Embryonic facial prominence (tissue), 1 donor: ENCODE measurements around the gene NUTM2D.
"Not testable (repeated sequence)": the region's sequence is repeated elsewhere in the genome, so short reads cannot be mapped to it uniquely, and the experiment has no call there.

Experiments
- DNase-seq: peaks from one replicate; pipeline ENCODE4 v3.0.0-alpha.2; 2016; ENCODE audit errors: extremely low spot score

The NUTM2D gene

GRCh38 chr10:87379115-87379514 lies 21.6 kb downstream of the NUTM2D start:
- DNase-seq = not testable (repeated sequence)

GRCh38 chr10:87383149-87383857 lies 25.8 kb downstream of the NUTM2D start:
- DNase-seq = not testable (repeated sequence)

- not testable (repeated sequence) for DNase-seq
Observed at GRCh38 chr10:87384283-87384682, 26.7 kb downstream of the NUTM2D start.

GRCh38 chr10:87385762-87386360 lies 28.3 kb downstream of the NUTM2D start:
- DNase-seq = not testable (repeated sequence)

GRCh38 chr10:87391360-87391759 lies 33.8 kb downstream of the NUTM2D start:
- not testable (repeated sequence) for DNase-seq

GRCh38 chr10:87396206-87396605 lies 38.7 kb downstream of the NUTM2D start:
- not testable (repeated sequence) for DNase-seq

GRCh38 chr10:87398436-87398835 lies 40.9 kb downstream of the NUTM2D start:
- DNase-seq = not testable (repeated sequence)

GRCh38 chr10:87407516-87408467 lies 50.2 kb downstream of the NUTM2D start:
- not testable (repeated sequence) for DNase-seq

- DNase-seq = not testable (repeated sequence)
Observed at GRCh38 chr10:87413921-87414320, 56.4 kb downstream of the NUTM2D start.
